HG03045 (cell line): Measurements from ENCODE around the gene ANKLE2.
"Not testable (repeated sequence)": the region's sequence is repeated elsewhere in the genome, so short reads cannot be mapped to it uniquely, and the experiment has no call there.

ENCODE experiments used
- ATAC-seq: cut with Tn5 transposase; IDR thresholded peaks from one replicate; pipeline ENCODE4 v1.9.1; 2021; ENCODE audit warnings: mild to moderate bottlenecking, moderate library complexity; ENCODE audit not compliant: unreplicated experiment

ANKLE2 gene

DNA sequence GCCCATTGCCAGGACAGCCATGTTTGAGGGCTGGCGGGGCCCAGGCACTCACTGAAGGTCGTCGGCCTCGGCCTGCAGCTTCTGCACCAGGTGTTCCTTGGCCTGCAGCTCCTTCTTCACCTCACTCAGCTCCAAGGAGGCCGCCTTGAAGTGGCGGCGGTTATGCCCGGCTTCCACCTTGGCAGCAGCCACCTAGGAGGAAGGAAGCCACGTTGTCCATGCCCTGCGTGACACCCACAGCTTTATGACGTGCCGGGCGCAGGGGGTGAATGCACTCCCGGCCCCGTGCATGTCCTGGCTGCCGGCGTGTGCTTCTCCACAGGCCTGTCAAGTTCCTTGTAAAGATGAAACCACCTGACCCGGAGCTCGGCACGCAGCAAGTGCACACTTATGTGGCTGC lies 16.0 kb upstream of the ANKLE2 start:
- no peak for ATAC-seq

DNA sequence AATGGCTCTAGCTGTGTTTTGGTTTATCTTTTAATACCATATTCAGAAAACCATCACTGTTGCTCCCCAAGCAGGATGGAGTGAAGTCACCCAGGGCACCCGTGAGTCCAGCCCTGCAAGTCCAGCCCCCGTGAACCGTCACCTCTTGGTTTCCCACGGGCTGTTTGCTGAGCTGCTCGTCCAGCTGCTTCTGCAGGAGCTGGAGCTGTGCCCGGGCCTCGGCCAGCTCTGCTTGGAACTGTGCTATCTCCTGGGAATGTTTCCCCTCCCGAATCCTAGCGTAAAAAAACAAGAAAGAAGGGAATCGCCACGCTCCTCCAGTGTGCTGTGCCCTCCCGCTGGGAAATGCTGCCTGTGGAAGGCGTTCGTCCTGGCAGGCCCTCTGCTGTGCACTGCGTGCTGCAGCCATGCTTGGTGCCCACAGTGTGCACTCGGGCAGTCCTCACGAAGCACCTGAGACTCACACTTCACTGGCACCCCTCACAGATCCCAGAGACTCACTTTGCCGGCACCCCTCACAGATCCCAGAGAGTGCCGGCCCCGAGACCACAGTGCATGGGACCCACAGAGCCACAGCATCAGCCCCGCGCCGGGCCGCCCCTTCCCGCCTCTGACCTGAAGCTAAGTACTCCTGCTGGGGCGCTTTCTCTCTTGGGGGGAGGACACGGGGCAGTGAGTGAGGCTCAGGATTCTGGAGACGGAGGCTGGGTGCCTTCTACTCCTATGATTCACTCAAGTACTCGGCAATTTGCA lies 15.4 kb upstream of the ANKLE2 start:
- ATAC-seq = no peak

DNA sequence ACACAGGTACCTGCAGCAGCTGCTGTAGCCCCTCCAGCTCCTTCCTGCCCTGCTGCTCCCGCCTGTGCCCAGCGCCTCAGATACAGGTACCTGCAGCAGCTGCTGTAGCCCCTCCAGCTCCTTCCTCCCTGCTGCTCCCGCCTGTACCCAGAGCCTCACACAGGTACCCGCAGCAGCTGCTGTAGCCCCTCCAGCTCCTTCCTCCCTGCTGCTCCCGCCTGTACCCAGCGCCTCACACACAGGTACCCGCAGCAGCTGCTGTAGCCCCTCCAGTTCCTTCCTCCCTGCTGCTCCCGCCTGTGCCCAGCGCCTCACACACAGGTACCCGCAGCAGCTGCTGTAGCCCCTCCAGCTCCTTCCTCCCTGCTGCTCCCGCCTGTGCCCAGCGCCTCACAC lies 14.6 kb upstream of the ANKLE2 start:
- ATAC-seq = not testable (repeated sequence)

- no peak for ATAC-seq
Measured at GRCh38 chr12:132775502-132776229, 14.0 kb upstream of the ANKLE2 start.

DNA sequence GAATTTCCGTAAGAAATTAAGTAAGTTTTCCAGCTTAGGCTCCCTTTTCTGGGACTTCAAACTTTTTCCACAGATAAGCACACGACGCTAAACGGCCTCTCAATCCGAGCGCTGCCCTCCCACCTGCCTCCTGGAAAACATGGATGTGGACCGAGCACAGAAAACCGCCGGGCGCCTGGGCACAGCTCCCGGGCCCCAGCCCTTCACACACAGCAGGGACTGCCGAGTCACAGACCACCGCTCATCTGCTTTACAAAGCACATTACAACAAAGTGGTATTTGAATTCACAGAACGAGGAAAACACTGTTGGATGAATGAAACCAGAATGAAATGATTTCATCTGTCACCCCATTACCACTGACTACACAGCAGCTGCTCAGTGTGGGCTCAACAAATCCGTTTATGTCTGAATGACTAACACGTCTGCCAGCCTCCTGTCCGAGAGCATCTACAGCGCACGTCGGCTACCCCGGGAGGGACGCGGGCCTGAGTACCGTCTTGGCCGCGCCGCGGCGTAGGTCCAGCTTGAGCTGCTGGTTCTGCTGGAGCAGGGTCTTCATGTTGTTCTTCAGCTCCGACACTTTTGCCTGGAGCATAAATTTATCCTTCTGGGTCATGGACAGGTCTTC lies 13.1 kb upstream of the ANKLE2 start:
- ATAC-seq = no peak

- no peak for ATAC-seq
Measured at GRCh38 chr12:132774159-132774558, 12.5 kb upstream of the ANKLE2 start.

DNA sequence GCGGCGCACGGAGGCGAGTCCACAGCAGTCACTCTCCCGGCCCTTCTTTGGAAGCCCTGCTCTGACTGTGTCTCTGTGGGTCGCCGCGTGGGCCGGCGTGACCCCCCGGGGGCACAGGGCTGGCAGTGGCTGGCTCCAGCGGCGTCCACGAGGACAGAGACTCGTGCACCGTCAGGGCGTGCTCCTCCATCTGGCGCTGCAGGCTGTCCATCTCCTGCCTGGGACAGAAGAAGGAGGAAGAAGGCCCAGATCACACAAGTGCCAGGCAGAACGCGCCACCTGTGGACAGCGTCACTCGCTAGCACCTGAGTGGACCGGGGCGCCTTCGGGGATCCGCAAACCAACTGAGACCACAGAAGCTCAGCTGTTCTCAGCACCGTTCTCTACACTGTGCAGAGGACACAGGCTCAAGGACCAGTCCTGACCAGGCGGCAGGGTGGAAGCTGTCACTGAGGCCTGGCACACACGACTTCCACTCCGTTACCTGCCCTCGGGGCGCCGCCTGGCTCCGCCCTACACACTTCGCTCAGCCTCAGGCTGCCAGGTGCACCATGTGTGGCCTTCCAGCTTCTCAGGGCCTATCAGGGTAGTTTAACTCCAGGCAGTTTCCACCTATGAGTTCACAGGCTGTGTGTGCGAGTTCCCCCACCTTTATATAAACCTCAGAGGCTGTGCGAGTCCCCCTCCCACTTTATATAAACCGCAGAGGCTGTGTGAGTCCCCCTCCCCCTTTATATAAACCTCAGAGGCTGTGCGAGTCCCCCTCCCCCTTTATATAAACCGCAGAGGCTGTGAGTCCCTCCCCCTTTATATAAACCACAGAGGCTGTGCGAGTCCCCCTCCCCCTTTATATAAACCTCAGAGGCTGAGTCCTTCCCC lies 11.7 kb upstream of the ANKLE2 start:
- ATAC-seq = no peak

- peak; percentile 52 for ATAC-seq
Measured at GRCh38 chr12:132772606-132773005, 11.0 kb upstream of the ANKLE2 start.

DNA sequence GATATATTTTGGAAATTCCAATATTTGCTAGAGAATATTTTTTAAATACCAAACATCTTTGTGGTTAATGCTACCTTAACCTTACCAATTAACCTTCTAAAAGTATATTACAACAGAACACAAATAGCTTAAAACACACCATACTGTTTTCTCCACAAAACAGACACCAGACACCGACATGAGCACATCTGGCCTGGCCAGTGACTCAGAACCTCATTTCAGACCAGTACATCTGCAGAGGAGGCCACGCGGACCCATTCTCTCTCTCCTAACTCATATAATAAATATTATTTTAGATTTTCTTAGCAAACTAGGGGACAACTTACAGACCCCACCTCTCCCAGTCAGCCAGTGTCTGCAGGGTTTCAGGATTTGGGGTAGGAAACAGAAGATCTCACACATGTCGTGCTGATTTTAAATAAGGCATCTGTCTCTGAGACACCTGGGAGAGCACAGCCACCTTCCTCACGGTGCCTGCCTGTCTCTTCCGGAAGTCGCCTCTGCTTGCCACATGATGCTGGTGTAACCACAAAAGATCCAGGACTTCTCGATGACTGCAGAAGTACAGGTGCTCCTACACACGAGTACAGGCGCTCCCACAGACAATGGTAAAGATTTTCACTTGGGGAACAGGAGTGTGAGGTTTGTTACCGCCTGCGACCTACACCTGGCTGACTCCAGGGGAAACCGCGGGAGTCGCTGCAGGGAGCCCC lies 9.7 kb upstream of the ANKLE2 start:
- ATAC-seq = no peak

DNA sequence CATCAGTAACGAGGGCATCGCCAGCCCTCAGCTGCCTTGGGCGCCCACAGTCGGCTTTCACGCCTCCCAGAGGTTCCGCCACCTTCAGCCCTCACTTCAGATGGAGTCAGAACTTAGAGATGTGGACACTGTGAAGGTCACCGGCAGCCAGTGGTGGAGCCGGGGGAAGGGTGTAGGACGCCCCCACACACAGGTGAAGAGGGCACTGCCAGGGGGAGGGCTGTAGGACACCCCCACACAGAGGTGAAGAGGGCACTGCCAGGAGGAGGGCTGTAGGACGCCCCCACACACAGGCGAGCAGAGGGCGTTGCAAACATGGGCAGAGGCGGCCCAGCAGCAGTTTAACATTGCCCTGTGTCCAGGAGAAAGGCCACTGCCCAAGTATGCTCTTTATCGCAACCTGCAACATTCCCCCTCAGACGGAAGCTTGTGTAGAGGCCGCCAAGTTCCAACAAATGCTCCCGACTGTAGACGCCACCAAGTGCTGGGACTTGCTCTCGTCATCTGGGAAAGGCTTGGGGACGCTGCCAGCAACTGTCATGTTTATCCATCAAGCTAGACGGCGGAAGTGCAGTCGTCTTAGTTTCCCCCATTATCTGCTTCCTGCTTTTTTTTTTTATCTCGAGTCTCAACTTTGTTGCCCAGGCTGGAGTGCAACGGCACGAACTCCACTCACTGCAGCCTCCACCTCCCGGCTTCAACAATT lies 4.9 kb upstream of the ANKLE2 start:
- ATAC-seq = no peak

- ATAC-seq = no peak
Measured at GRCh38 chr12:132765361-132765760, 3.7 kb upstream of the ANKLE2 start.

- no peak for ATAC-seq
Measured at GRCh38 chr12:132764231-132764630, 2.6 kb upstream of the ANKLE2 start.

- ATAC-seq = peak; percentile 67
Measured at GRCh38 chr12:132761921-132762583, 420 bp upstream of the ANKLE2 start.

- ATAC-seq = no peak
Measured at GRCh38 chr12:132759359-132759758, 2.3 kb downstream of the ANKLE2 start.

GRCh38 chr12:132758825-132759224 lies 2.8 kb downstream of the ANKLE2 start:
- ATAC-seq = not testable (repeated sequence)

- no peak for ATAC-seq
Measured at GRCh38 chr12:132754160-132754932, 7.3 kb downstream of the ANKLE2 start.

GRCh38 chr12:132753670-132754069 lies 8.0 kb downstream of the ANKLE2 start:
- not testable (repeated sequence) for ATAC-seq

- ATAC-seq = no peak
Measured at GRCh38 chr12:132748319-132748718, 13.3 kb downstream of the ANKLE2 start.
